Vein endothelial cell (primary cell): Measurements from ENCODE around the gene VSX2. TPM values are rescaled to one million over a fixed set of nuclear protein-coding genes. Genes with fewer than 3 reads are reported as not detected.

ENCODE experiments used
- small RNA-seq: library from RNA; depleted of rRNA; stranded (forward); fragments of <200 nt; gene quantifications from one replicate; pipeline ENCODE3, GENCODE V24; 2012
- total RNA-seq: library from RNA; depleted of rRNA; stranded (reverse); fragments of >200 nt; gene quantifications from 2 replicates; pipeline ENCODE4 v1.2.3, GENCODE V29; 2012

The VSX2 gene
- total RNA-seq: not detected in 2 replicates

GRCh38 chr14:74238974-74239847 is at the start of gene VSX2:
TSS of gene VSX2 (plus strand) at chr14:74239449. CDS start at chr14:74239562, 113 bp downstream.

DNA sequence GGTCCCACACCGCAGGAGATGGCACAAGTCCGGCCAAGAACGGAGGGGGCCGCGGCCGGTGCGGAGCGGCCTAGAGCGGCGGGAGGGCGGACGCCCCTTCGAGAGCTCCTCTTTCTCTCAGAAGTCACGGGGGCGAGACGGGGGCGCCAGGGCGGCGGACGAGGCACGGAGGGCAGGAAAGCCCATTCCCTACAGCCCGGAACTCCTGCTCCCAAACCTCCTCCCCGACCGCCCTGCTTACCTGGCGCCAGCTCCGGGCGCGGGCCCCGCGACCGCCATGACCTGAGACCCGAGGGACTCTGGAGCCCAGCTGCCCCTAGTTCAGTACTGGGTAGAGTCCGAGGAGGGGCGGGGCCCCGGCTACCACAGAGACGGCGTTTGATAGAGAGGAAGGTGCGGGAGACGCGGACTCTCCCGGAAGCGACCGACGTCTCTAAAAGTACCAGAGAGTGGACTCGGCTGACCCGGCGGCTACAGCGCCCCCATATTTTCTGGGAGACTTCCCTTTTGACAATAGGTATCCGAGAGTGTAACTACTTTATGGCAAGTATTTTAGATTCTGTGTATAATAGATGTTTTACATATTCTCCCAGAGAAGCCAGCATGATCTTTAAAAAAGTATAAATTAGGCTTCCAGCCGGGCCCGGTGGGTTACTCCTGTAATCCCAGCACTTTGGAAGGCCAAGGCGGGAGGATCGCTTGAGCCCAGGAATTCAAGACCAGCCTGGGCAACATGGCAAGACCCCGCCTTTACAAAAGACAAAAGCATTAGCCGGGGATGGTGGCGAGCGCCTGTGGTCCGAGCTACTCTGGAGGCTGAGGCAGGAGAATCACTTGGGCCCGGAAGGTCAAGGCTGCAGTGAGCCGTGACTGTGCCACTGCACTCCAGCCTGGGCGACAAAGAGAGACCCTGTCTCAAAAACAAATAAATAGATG is 63.7 kb downstream of the VSX2 start, which contains the start of gene ABCD4:
ABCD4 (minus strand) TSS at position 301 of the 936 bp plus-strand sequence; CDS start at position 279, 22 bp downstream.

Small RNA genes lying within 50 kb of the gene (small RNA-seq; reads per million reads assigned to genes)
- not detected for gene AC006349.1

Other genes starting within 250 kb of the VSX2 start
- gene ENTPD5, start 220.2 kb upstream of the VSX2 start, total RNA-seq: 11.8 and 12.9 TPM in 2 replicates
- gene BBOF1, start 220.1 kb upstream of the VSX2 start, total RNA-seq: 1.6 and 2.6 TPM in 2 replicates
- 13.9 and 24.5 TPM in 2 replicates for gene ALDH6A1, start 155.0 kb upstream of the VSX2 start, total RNA-seq
- gene LIN52, start 154.5 kb upstream of the VSX2 start, total RNA-seq: 6.1 and 6.9 TPM in 2 replicates
- gene ABCD4, start 63.5 kb downstream of the VSX2 start, total RNA-seq: 44.0 and 49.3 TPM in 2 replicates
- not detected in 2 replicates for gene VRTN, start 109.0 kb downstream of the VSX2 start, total RNA-seq
- gene SYNDIG1L, start 186.8 kb downstream of the VSX2 start, total RNA-seq: not detected in 2 replicates